Psoas muscle (tissue), 8 donors: ENCODE measurements around the gene MOB3A. TPM values are rescaled to one million over a fixed set of nuclear protein-coding genes. Genes with fewer than 3 reads are reported as not detected.

ENCODE experiments used
- ATAC-seq, 4 donors: fragments of 200-7000 bp; cut with Tn5 transposase; one replicate each; pipeline ENCODE4 v1.9.1; 2020; ENCODE audit warnings: moderate library complexity in 3 of 4, mild to moderate bottlenecking in 2 of 4
- DNase-seq, 2 donors: peaks; one replicate each; pipeline ENCODE4 v3.0.0-alpha.2; 2020
- H3K27ac ChIP-seq: fragments of 200-600 bp; one replicate; pipeline ENCODE4 v1.8.0; 2022
- H3K27me3 ChIP-seq, 3 donors: fragments of 200-600 bp in 1 of 3; one replicate each; pipeline versions ENCODE4 v1.6.1 to v1.8.0; 2013 to 2022; ENCODE audit warnings: low read length in 2 of 3, mild to moderate bottlenecking in 2 of 3, moderate library complexity in 1 of 3; ENCODE audit not compliant: insufficient read depth in 3 of 3
- H3K36me3 ChIP-seq, 2 donors: fragments of 200-600 bp in 1 of 2; one replicate each; pipeline versions ENCODE4 v1.6.1 to v1.8.0; 2013 to 2022; ENCODE audit warnings: low read depth in 1 of 2, mild to moderate bottlenecking in 1 of 2, moderate library complexity in 1 of 2; ENCODE audit not compliant: insufficient read depth in 1 of 2
- H3K4me1 ChIP-seq: fragments of 200-600 bp; one replicate; pipeline ENCODE4 v1.8.0; 2022
- H3K4me3 ChIP-seq: fragments of 200-600 bp; one replicate; pipeline ENCODE4 v1.8.0; 2022; ENCODE audit warnings: mild to moderate bottlenecking
- H3K9me3 ChIP-seq: fragments of 200-600 bp; one replicate; pipeline ENCODE4 v1.8.0; 2022
- WGBS, 3 donors: extraction: QIAGEN DNeasy Blood & Tissue Kit; methylation state at CpG; one replicate each; pipeline versions ENCODE4 v1.1.6 to v1.1.7; 2013; 5-methylcytosine and 5-hydroxymethylcytosine counted together
- intact Hi-C, 2 donors: fragments of 100-400 bp; cut with DNase I; formaldehyde crosslinking; loops; one replicate each; pipeline versions ENCODE4 v1.11.0 to v1.14.2; 2022
- polyA plus RNA-seq, 3 donors: library from polyadenylated mRNA; stranded (reverse); fragments of 200-250 nt; gene quantifications; one replicate each; pipeline ENCODE4 v1.2.3, GENCODE V29; 2013
- total RNA-seq, 4 donors: library from RNA; stranded (reverse); fragmentation: NEBNext Ultra II Directional in 2 of 4; extraction: Animal tissue kit (Norgen Biotek cat#: 25700) in 2 of 4; gene quantifications; one replicate each; pipeline versions ENCODE4 v1.2.1 to v1.2.4, GENCODE V29; 2021 to 2023
- TF ChIP-seq, protein P1 (sequence below): fragments of 200-600 bp; IDR thresholded peaks from one replicate; pipeline ENCODE4 v1.8.0; 2022; ENCODE audit warnings: antibody characterized with exemption
- donor health status: healthy with polysubstance abuse.
- donor health status: DM: no; HTN: no; CAD: no; lungs with moderate emphysema.
- donor health status: Bipolar disorder and iron deficiency.
- donor health status: healthy.
- donor health status: DM: yes; HTN: yes; CAD: no.
- donor health status: DM: no; HTN: no; CAD: no.
- donor health status: DM: no; HTN: no; CAD: no.
- donor health status: DM: yes; HTN: yes; CAD: no.

The MOB3A gene
- total and polyA plus RNA-seq, 7 donors = 8.3 to 19.8 (median 13.5) TPM

DNA sequence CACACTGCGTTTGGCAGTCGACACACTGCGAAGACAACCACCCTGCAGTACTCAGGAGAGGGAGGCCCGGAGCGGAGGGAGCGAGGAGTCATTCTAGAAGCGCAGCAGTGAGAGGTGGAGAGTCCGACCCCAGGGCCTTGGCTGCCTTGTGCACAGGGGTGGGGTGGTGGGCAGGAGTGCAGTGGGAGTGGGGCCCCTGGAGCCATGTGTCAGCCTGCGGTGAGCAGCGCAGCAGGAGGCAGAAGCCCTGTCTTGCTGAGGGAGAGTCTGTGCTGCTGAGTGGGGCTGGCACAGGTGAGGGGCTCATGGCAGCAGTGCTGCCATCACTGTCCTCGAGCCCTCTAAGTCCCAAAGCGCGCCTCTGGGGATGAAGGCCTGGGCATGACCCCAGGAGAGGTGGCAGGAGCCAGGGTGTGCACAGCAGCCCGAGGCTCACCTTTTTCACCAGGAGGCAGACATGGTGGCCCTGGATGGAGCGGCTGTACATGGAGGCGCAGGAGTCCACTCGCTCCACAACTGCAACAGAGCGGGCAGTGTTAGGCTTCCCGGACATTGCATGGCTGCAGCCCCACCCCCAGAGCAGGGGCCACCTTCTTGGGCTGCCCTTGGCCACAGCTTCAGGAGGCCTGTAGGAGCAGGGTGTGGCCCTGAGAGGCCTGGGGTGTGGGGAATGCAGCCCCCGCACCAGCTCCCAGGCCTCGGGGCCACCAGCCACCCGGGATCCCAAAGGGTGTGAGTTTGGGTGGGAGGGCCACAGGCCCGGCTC lies 12.3 kb upstream of the MOB3A start:
- TF ChIP-seq, protein P1, sequence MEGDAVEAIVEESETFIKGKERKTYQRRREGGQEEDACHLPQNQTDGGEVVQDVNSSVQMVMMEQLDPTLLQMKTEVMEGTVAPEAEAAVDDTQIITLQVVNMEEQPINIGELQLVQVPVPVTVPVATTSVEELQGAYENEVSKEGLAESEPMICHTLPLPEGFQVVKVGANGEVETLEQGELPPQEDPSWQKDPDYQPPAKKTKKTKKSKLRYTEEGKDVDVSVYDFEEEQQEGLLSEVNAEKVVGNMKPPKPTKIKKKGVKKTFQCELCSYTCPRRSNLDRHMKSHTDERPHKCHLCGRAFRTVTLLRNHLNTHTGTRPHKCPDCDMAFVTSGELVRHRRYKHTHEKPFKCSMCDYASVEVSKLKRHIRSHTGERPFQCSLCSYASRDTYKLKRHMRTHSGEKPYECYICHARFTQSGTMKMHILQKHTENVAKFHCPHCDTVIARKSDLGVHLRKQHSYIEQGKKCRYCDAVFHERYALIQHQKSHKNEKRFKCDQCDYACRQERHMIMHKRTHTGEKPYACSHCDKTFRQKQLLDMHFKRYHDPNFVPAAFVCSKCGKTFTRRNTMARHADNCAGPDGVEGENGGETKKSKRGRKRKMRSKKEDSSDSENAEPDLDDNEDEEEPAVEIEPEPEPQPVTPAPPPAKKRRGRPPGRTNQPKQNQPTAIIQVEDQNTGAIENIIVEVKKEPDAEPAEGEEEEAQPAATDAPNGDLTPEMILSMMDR = no peak
- Histone ChIP-seq H3K36me3 (peaks cover 0 to 89% of the 10 kb centered on the region in 2 donors), H3K27ac (no peak overlapping the region), H3K4me3 (no peak overlapping the region), H3K27me3 (no peaks in the 10 kb centered on the region), H3K4me1 (no peaks in the 10 kb centered on the region), H3K9me3 (no peaks in the 10 kb centered on the region)
- intact Hi-C loops = no loop called here
- WGBS, 3 donors = 86 to 95% (median 93%) methylated on average over 22 to 23 of the region's 23 CpGs
- DNase-seq (no peak), ATAC-seq (peak in 1 of 4 donors; percentile 5)

DNA sequence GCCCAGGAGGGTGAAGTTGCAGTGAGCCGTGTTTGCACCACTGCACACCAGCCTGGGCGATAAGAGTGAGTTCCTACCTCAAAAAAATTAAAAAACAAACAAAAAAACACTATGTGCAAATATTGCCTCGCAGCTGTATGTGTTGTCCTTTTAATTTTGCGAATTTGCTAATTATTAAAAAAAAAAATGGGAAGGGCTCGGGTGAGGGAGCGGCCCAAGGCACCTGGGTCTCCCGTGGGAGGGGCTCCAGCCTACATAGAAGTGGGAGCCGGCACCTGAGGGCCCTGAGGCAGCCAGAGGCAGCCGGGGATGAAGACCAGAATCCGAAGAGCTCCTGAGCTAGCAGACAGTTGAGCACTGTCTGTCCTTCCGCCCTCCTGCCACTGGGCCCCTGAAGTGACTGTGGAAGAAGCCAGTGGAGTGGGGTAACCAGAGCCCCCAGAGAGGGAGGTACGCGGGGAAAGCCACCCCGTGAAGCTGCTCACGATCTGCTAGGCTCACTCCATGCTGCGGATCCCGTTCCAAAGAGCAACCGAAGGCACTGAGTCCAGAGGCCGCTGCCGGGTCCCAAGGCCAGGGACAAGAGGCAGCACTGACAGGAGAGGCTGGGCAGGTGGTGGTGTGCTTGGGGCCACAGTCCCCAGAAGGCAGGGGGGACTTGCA lies 7.0 kb upstream of the MOB3A start:
- Histone ChIP-seq H3K36me3 (peaks cover 0 to 77% of the 10 kb centered on the region in 2 donors), H3K27me3 (no peaks in the 10 kb centered on the region), H3K4me1 (no peaks in the 10 kb centered on the region), H3K4me3 (no peak overlapping the region), H3K9me3 (no peaks in the 10 kb centered on the region), H3K27ac (no peak overlapping the region)
- intact Hi-C loops = loop anchor here in 1 of 2 donors (5.0 kb wide), 1 partner anchor 44 kb away; no protein-coding TSS in a partner anchor
- no peak for DNase-seq
- no peak for ATAC-seq
- TF ChIP-seq, protein P1 = no peak
- 85 to 90% (median 87%) methylated on average over 20 of the region's 20 CpGs for WGBS, 3 donors

- H3K9me3 ChIP-seq = no peaks in the 10 kb centered on the region
- DNase-seq = no peak
- no peaks in the 10 kb centered on the region for H3K27me3 ChIP-seq
- peaks cover 0 to 62% of the 10 kb centered on the region in 2 donors for H3K36me3 ChIP-seq
- H3K4me3 ChIP-seq = no peak overlapping the region
- intact Hi-C loops = loop anchor here in 1 of 2 donors (5.0 kb wide), 1 partner anchor 46 kb away; no protein-coding TSS in a partner anchor
- ATAC-seq = no peak
- TF ChIP-seq, protein P1 = no peak
- H3K4me1 ChIP-seq = peaks cover 9% of the 10 kb centered on the region
- WGBS, 3 donors = 88 to 89% (median 88%) methylated on average over 45 of the region's 45 CpGs
- no peak overlapping the region for H3K27ac ChIP-seq
These were observed 5.5 kb upstream of the MOB3A start for GRCh38 chr19:2101417-2102335.

DNA sequence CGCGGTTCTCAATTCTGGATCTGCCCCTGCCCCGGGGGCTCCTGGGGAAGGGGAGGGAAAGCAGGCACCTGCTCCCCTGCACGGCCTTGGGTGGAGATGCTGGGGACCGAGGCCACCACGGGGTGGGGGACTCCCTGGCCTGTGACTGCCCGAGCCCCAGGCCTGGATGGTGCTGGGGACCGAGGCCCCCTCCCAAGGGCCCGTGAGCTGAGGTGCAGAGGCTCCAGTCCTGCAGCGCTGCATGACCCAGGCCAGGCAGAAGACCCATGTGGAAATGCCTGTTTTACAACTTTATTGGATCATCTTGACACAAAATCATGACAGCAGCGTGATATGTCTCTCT lies 4.6 kb upstream of the MOB3A start:
- Histone ChIP-seq H3K27ac (no peak overlapping the region), H3K9me3 (no peaks in the 10 kb centered on the region), H3K36me3 (peaks cover 0 to 52% of the 10 kb centered on the region in 2 donors), H3K4me1 (peaks cover 9% of the 10 kb centered on the region), H3K4me3 (no peak overlapping the region), H3K27me3 (no peaks in the 10 kb centered on the region)
- intact Hi-C loops = loop anchor here in 1 of 2 donors (5.0 kb wide), 1 partner anchor 47 kb away; no protein-coding TSS in a partner anchor
- ATAC-seq = no peak
- TF ChIP-seq, protein P1 = no peak
- 91 to 92% (median 92%) methylated on average over 10 to 11 of the region's 11 CpGs for WGBS, 3 donors
- DNase-seq = no peak
